Heart left ventricle (tissue), 13 donors: ENCODE results near the gene CD36.
A peak's percentile ranks its signal among the peaks of the same experiment; 100 is the strongest.

Experiments
- CTCF ChIP-seq, 12 donors: fragments of 200-600 bp; sonication (generic) in 4 of 12; IDR thresholded peaks; one replicate each; pipeline versions ENCODE4 v1.5.0 to v1.8.0; 2018 to 2022; ENCODE audit warnings: antibody characterized with exemption in 12 of 12, mild to moderate bottlenecking in 5 of 12
- POLR2A ChIP-seq, 2 donors: fragments of 450-650 bp; IDR thresholded peaks; one replicate each; pipeline ENCODE4 v1.6.1; 2017; ENCODE audit warnings: antibody characterized with exemption in 2 of 2, mild to moderate bottlenecking in 2 of 2, moderate library complexity in 2 of 2
- donor health status: ischemic (EF 13 %, LVEDD 7.1; RV severe dilation, severe dysfunction).
- donor health status: DM: no; HTN: yes; CAD: no.
- donor health status: DM: no; HTN: no; CAD: no.
- donor health status: ischemic (EF 25% LVEDD 6.9; RV normal size, moderate dysfunction).
- donor health status: ischemic (EF 25% LVEDD 5.7; RV mildly dilated, moderate dysfunction).
- donor health status: ischemic (EF 35%, LVEDD 5.7; RV mildly dilated, moderate dysfunction).
- donor health status: nonischemic (EF 11% LVEDD 7.7; RV severe dilation, severe dysfunction).
- donor health status: DM: yes; HTN: yes; CAD: no.
- donor health status: PGD.
- donor health status: ischemic (EF 29% LVEDD 5.4; RV normal size, mild dysfunction).
- donor health status: nonischemic (EF 23%, LVEDD 6.1; RV moderate dilation, normal function).

GRCh38 chr7:80593869-80594586 is 44.4 kb upstream of the CD36 start:
- no peak for TF ChIP-seq CTCF (IDR thresholded peaks at IDR 0.05)
- TF ChIP-seq POLR2A (IDR thresholded peaks at IDR 0.05), result peak in 1 of 2 donors; percentile 10
